Stimulated activated CD8-positive, alpha-beta memory T cell treated with anti-CD3 and anti-CD28 coated beads, Interleukin-15, amount 100 ng/mL, for 4 hours (primary cell): ENCODE results near the gene ZNF580.

ENCODE experiments used
- DNase-seq, 2 donors: peaks; one replicate each; pipeline ENCODE4 v3.0.0-alpha.2; 2020; ENCODE audit warnings: low read depth in 2 of 2

Gene ZNF580

DNA sequence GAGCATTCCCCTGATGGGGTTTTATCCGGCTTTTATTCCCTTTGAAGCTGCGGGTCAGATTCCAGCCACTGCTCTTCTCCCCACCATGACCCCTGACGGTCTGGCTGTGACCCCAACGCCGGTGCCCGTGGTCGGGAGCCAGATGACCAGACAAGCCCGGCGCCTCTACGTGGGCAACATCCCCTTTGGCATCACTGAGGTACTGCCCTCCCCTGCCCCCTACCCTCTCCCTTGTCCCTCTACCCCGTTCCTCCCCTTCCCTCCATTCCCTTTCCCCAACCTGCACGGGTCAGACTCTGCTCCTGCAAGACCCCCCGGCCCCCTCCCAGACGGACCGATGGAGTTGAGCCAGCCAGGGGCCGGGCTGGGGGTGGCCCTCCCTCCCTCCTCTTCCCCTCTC, 20.2 kb downstream of the ZNF580 start:
- no peak for DNase-seq

DNA sequence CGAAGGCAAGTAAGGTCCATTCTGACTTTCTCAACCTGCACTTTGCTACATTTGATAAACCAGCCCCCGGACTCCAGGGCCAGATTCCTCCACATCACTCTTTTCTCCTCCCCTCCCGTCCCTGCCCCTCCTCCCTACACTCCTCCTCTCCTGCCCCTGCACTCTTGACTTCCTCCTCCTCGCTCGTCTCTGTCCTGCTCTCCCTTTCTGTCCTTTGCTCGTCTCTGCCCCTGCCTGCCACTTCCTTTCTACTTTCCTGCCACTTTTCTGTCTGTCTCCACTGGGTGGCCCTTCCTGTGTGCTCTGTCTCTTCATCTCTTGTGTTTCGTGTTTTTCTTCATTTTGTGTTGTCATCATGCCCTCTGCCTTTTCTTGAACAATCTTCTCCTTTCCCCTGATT, 21.0 kb downstream of the ZNF580 start:
- DNase-seq, result no peak

DNA sequence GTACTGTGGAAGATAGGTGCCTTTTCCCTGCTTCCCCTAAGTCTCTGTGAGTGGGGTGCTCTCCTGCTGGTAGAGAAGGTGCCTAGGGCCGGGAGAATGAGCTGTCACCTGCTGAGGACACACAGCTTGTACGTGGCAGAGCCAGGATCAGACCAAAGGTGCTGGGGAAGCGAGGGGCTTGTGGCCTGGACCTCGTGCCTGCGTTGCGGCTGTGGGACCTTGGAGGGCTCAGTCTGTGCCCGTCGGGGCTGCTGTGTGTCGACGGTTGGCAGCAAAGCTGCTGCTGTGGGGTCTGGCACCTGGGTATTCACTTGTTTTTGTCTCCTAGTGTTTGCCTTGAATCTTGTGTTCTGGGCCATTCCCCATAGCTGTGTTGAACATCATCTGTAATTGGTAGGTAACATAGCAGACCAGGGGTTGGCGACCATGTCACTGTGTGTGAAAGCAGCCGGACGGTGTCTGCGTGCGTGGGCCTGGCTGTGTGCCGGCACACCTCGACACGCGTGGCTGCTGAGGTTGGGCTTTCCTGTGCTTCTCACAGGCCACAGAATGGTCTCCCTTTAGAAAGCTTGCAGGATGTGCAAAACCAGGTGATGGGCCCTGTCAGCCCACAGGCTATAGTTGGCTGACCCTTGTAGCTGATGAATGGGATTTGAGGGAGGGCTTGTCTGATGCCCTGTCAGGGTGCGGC, 23.2 kb downstream of the ZNF580 start:
- no peak for DNase-seq

DNA sequence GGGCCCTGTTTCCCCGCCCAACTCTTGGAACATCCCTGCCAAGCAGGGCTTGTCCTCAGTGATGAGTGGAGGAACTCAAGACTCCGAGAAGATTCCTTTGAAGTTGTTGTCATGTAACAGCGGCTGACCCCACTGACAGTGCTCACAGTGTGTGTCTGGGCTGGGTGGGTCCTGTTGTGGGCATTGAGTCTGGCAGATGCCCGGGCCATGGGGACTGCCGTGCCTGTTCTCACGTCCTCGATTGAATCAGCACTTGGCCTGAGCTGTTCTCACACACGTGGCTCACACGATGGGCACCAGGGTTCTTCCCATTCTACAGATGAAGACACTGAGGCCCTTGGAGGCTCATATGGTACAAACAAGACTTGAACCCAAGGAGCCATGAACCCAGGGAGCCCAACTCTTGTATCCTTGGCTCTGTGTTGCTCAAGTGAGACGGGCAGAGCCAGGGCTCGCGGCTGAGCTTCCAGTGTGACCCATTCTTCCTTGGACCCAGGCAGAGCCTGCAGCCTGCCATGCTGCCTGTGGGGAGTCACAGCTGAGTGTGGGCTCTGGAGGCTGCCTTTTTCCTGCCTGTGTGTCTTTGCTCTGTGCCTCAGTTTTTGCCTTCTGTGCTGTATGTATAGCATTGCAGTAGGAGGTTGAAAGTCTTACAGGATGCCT, 25.7 kb downstream of the ZNF580 start:
- DNase-seq, result no peak

DNA sequence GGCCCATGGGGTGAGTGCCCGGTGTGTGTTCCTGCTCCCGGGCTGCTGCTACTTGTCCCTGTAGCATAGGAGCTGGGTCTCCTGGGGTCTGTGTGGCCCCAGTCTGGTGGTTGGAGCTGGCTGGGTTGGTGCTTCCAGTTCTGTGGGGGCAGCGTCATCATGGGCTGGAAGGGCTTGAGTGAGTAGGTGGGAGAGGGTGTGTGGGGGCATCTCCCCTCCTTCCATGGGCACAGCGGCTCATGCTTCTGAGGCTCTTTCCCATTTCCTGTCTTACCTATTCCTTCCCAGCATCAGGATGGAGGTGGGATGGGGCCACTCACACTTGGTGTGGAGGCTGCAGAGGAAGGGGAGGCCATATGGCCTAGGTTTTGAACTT, 26.2 kb downstream of the ZNF580 start:
- no peak for DNase-seq

DNA sequence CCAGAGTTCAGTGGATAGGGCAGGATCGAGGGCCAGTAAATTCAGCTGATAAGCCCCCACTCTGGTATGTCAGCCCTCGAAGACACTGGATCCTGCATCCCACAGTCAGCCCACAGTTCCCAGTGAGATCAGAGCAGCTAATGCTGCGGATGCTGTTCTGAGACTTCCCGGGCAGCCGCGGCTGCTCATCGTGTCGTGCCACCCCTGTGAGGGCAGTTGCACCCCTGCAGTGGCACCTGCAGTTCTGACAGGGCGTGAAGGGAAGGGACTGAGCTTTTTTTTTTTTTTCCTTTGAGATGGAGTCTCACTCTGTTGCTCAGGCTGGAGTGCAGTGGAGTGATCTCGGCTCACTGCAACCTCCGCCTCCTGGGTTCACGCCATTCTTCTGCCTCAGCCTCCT, 26.7 kb downstream of the ZNF580 start:
- DNase-seq, result no peak

DNA sequence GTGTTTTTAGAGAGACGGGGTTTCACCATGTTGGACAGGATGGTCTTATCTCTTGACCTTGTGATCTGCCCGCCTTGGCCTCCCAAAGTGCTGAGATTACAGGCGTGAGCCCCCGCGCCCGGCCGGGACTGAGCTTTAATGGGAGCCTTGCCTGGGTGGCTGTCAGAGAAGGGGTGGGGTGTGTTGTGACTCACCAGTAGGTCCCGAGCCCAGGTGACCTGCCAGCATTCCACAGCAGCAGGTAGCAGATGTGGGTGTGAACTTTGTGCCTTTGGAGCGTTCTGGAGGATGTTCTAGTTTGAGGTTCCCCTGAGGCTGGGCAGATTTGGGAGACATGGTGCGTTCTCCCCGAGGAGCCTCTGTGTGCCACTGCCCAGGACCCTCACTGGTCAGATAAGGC, 27.2 kb downstream of the ZNF580 start:
- DNase-seq, result no peak

DNA sequence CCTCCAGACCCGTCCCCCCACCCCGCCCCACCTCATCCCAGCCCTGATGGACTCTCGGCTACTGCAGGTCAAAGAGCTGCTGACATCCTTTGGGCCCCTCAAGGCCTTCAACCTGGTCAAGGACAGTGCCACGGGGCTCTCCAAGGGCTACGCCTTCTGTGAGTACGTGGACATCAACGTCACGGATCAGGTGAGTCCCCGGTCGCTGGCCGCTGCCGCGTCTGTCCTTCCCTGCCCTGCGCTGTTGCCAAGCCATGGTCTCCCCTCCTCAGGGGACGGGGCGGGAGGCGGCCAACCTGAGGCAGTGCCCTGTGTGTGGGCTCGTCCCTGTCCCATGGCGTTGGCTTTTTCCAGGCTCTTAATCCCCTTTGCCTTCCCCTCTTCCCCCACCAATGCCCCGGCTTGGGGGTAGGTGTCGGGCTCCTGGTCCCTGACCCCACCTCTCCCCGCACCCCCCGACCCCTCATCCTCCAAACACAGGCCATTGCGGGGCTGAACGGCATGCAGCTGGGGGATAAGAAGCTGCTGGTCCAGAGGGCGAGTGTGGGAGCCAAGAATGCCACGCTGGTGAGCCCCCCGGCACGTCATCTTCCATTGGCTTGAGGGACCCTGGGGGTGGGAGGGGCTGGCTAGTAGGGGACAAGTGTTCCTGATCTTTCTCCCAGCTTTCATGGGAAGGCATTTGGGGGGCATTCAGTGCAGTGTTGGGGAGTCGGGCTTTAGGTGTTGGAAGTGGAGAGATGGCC, 28.0 kb downstream of the ZNF580 start:
- no peak for DNase-seq

DNA sequence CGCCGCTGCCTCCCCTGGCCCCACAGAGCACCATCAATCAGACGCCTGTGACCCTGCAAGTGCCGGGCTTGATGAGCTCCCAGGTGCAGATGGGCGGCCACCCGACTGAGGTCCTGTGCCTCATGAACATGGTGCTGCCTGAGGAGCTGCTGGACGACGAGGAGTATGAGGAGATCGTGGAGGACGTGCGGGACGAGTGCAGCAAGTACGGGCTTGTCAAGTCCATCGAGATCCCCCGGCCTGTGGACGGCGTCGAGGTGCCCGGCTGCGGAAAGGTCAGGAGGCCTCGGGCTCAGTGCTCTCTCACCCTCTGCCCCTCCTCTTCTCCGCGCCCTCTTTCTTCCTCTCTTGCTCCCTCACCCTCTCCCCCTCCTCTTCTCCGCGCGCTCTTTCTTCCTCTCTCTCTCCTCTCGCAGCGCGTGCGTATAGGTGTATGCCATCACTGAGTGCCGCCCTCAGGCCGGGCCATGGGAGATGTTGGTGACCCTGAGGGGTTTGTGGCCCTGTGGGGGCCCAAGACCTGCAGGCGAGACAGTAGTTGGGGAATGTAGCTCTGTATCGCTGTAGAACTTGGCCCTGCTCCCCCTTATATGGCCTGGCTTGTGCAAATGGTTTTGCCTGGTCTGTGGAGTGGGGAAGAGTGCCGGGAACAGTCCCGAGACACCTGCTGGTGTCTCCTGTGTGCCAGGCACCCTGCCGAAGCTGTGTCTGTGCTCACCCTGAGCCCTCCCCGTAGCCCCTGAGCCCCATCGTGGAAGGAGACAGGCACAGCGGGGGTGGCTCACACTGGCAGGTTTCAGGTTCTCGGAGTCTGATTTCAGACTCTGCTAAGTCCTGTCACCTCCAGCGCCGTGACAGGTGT, 28.8 kb downstream of the ZNF580 start:
- DNase-seq, result no peak

DNA sequence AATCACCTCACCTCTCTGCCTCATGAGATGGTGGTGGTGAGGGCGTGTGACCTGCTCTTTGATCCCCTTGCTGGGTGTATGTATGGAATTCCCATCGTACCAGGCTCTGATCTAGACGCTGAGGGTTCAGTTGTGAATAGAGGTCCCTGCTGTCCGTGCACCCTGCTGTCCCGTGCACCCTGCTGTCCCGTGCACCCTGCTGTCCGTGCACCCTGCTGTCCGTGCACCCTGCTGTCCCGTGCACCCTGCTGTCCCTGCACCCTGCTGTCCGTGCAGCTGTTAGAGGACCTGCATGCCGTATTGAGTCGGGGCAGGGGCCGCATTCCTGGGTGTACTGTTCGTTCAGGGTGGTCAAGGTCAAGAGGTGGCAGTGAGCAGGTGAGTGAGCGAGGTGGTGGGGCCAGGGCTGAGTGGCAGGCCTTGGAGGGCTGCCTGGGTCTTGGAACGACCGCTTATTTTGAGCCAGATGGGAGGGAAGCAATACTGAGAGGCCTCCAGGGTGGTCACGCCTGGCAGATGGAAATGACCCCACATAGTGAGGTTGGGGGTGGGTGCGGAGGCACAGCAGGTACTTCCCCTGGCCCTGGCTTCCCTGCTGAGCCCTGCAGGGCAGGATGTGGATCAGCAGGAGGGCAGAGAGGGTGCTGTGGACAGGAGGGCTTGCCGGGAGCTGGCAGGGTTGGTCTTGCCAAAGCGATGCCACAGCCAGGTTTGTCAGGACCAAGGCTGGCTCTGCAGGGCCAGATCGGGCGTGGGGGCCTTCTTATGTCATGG, 29.7 kb downstream of the ZNF580 start:
- no peak for DNase-seq

DNA sequence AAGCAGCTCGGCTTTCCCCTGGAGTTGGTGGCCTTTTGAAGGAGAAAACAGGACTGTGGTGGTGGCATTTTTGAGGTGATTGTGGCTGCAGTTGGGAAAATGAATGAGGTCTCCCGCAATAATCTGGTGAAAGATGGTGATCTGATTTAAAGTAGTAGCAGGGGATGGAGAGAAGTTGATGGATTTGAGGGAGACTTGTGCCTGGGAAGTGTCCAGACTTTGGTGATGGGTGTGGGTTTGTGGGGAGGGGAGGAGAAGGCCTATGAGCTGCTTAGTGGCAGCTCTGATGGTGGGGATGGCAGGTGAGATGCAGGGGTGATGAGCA, 30.2 kb downstream of the ZNF580 start:
- no peak for DNase-seq

DNA sequence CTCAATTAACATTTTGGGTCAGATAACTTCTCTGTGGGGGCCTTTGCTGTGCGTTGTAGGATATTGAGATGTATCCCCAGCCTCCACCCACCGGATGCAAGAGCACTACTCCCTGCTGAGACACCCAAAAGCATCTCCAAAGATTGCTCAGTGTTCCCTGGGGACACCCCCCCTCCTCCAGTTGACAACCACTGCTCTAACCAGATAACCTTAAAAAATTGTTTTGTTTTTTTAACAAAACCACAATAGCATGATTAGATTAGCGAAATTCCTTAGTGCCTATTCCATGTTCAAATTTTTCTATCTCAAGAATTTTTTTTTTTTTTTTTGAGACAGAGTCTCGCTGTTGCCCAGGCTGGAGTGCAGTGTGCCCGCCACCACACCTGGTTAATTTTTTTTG, 31.6 kb downstream of the ZNF580 start:
- no peak for DNase-seq

DNA sequence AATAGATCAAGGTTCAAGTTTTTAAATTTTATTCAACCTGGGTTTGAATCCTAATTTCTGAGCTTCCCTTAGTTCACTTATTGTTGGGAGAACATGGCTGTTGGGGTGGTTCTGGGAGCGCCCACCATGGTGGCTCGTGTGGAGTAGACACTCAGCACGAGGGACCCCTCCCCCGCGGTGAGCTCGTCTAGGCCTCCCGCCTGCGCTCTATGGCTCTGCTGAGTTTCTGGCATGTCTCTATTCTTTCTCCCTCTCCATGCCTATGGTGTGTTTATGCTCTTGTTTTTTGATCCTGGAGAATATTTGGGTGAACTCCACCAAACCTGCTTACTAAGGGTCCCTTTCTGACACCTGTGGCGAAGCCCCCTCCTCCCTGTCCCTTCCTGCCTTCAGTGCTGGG, 32.7 kb downstream of the ZNF580 start:
- no peak for DNase-seq

DNA sequence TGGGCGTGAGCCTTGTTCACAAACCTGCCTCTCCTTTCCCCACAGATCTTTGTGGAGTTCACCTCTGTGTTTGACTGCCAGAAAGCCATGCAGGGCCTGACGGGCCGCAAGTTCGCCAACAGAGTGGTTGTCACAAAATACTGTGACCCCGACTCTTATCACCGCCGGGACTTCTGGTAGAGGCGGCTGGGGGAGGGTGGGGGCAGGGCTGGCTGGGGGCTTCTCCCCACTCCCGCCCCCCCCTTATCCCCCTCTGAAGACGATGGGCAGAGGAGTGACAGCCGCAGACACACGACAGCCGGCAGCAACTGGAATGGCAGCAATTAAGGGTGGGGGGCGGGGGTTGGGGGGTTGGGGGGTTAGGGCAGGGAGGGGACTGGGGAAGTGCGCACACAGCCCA, 33.1 kb downstream of the ZNF580 start:
- DNase-seq, result no peak

DNA sequence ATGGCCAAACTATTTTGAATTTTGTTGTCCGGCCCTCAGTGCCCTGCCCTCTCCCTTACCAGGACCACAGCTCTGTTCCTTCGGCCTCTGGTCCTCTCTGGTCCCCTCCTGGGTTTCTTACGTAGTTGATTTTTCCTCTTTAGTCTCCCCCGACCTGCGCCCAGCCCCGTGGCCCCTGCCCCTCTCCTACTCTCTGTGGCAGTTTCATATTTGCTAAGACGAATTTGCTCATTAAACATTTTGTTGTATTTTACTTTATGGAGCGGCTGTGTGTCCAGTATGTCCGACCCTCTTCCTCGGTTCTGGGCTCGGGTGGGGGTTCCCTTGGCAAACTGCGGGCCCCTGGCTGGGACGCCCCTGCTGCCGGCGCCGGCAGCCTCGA, 33.6 kb downstream of the ZNF580 start:
- no peak for DNase-seq

DNA sequence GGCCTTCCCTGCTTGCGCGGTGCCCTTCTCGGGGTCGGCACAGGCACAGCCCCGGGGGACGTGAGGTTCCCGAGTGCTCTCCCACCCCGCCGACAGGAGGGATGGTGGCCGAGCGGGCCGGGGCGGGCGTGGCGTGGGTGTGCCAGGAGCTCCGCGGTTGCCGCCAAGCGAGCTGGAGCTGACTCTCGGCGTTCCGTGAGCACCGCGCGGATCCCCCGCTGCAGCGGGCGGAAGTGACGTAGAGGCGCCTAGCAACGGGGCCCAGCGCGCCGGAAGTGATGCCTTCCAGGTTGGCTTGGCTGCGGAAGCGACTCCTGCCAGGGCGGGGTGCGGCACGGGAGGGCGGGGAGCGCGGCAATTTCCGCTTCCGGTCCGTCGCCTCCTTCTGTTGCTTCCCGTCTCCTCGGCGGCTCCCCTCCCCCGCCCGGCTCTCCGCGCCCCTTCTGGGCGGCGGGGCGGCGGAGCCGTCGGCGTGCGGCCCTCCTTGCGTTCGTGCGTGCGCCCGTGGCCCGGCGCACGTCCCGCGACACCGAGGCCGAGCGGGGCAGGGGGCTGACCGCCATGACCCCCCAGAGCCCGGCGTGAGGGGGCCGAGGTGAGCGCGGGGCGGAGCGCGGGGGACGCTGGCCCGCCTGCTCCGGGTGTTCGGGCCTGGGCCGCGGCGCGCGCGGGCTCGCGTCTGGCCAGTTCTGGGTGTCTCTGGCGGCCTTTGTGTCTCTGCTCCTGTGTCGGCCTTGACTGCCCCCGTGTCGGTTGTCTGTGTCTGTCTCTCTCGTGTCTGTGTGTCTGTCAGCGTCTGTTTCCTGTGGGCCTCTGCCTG, 34.2 kb downstream of the ZNF580 start, which contains the start of gene EPN1:
EPN1 (plus strand) TSS at position 386 of the 820 bp plus-strand sequence. CDS start 3,402 bp downstream, outside the sequence.
- DNase-seq, result peak; percentile 94 to 95

DNA sequence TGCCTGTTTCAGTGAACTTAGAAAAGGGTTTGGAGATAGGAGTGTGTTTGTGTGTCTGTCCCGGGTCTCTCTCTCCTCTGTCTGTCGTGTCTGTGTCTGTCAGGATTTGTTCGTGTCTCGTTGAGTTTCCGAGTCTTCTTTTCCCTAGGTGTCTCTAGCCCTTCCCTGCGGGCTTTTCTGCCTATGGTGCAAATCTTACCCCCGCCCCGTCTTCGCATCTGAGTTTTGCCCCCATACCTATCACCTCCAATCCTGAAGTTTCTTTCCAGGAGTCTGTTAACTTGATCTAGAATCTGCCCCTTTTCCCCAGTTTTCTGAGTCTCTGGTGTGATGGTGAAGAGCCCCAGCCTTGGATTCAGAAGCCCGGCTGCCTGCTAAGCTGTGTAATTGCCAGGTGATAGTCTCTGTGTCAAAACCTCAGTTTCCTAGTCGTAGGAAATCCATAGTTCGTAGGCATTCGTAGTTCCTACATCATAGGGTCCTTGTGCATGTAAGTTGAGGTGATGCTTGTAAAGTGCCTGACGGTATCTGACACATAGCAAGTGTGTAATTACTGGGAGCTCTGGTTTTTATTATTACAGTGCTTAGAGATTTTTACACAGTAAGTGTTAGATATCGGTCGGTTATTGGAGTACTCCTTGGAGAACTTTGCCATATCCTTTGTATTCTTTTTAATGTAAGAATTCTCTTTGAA, 35.0 kb downstream of the ZNF580 start:
- DNase-seq, result no peak

DNA sequence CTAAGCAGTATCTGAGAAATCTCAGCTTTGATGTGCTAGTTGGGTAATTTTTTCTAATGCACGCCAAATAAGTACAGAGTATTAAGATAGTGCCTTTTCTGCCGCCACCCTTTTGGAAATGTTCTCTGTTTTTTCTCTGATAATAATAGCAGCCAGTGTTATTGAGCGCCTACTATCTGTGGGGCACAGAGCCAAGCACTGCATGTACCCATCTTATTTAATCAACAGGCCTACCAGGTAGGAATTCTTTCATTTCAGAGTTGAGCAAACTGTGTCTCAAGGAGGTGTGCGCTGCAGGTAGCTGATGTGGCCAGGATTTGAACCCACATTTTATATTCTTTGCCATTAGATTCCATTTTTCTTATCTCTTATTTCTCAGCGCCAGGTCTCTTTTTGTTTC, 35.6 kb downstream of the ZNF580 start:
- no peak for DNase-seq

DNA sequence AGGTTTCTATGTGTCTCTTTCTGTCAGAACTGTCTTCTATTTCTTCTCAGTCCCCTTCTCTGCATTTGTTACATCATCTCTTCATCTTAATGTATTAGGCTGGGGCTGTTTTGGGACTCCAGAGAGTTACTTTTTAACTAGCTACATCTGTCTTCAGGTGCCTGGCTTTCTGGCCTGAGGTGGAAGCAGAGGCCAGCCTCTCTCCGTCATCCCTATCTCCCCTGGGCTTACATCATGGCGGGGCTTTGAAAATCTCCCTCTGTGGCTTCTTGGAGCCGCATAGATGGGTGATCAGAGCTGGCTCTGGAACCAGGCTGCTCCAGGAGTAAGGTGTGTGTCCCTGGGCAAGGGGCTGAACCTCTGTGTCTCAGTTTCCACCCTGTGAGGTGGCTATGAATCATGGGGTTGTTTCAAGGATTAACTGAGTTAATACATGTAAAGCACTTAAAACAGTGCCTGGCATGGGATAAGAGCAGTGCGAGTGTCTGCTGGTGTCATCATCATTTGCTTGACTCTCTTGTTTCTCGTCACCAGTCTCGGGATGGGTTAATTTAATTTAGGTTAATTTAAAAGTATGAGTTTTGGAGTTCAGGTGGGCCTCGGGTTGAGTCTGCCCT, 36.2 kb downstream of the ZNF580 start:
- no peak for DNase-seq
